Heart left ventricle (tissue), 13 donors: ENCODE data around the gene WDR62.

Experiments
- CTCF ChIP-seq, 12 donors: fragments of 200-600 bp; sonication (generic) in 4 of 12; IDR thresholded peaks; one replicate each; pipeline versions ENCODE4 v1.5.0 to v1.8.0; 2018 to 2022; ENCODE audit warnings: antibody characterized with exemption in 12 of 12, mild to moderate bottlenecking in 5 of 12
- POLR2A ChIP-seq, 2 donors: fragments of 450-650 bp; IDR thresholded peaks; one replicate each; pipeline ENCODE4 v1.6.1; 2017; ENCODE audit warnings: antibody characterized with exemption in 2 of 2, mild to moderate bottlenecking in 2 of 2, moderate library complexity in 2 of 2
- donor health status: ischemic (EF 13 %, LVEDD 7.1; RV severe dilation, severe dysfunction).
- donor health status: DM: no; HTN: yes; CAD: no.
- donor health status: DM: no; HTN: no; CAD: no.
- donor health status: ischemic (EF 25% LVEDD 6.9; RV normal size, moderate dysfunction).
- donor health status: ischemic (EF 25% LVEDD 5.7; RV mildly dilated, moderate dysfunction).
- donor health status: ischemic (EF 35%, LVEDD 5.7; RV mildly dilated, moderate dysfunction).
- donor health status: nonischemic (EF 11% LVEDD 7.7; RV severe dilation, severe dysfunction).
- donor health status: DM: yes; HTN: yes; CAD: no.
- donor health status: PGD.
- donor health status: ischemic (EF 29% LVEDD 5.4; RV normal size, mild dysfunction).
- donor health status: nonischemic (EF 23%, LVEDD 6.1; RV moderate dilation, normal function).

GRCh38 chr19:36114721-36115452 is 60.2 kb downstream of the WDR62 start, which contains the start of gene POLR2I:
- TF ChIP-seq CTCF (IDR thresholded peaks at IDR 0.05) (no peak), POLR2A (IDR thresholded peaks at IDR 0.05) (peak in 1 of 2 donors; percentile 50)
